Neural cell (in vitro differentiated cells): ENCODE results near the gene PRKCE.

Experiments
- CTCF ChIP-seq: fragments of 450-650 bp; IDR thresholded peaks from 2 replicates; pipeline ENCODE4 v1.5.1; 2014; ENCODE audit warnings: antibody characterized with exemption, mild to moderate bottlenecking, moderate library complexity; ENCODE audit not compliant: poor library complexity, severe bottlenecking
- EP300 ChIP-seq: fragments of 450-650 bp; conservative IDR thresholded peaks from 2 replicates; pipeline ENCODE4 v1.6.1; 2014; ENCODE audit warnings: antibody characterized with exemption, mild to moderate bottlenecking, moderate library complexity; ENCODE audit not compliant: poor library complexity, severe bottlenecking
- EZH2 ChIP-seq: fragments of 200-600, 300-800 bp; shearing (Covaris generic), sonication (generic); IDR thresholded peaks from 2 replicates; pipeline ENCODE4 v1.6.1; 2014; ENCODE audit warnings: antibody characterized with exemption, low read length, borderline replicate concordance, mild to moderate bottlenecking; ENCODE audit not compliant: insufficient read depth, poor library complexity, severe bottlenecking
- MXI1 ChIP-seq: fragments of 450-650 bp; conservative IDR thresholded peaks from 2 replicates; pipeline ENCODE4 v1.6.1; 2014; ENCODE audit warnings: antibody characterized with exemption, mild to moderate bottlenecking; ENCODE audit not compliant: poor library complexity, severe bottlenecking
- POLR2AphosphoS5 ChIP-seq: IDR thresholded peaks from 2 replicates; pipeline ENCODE4 v1.6.1; 2012
- RAD21 ChIP-seq: fragments of 450-650 bp; conservative IDR thresholded peaks from 2 replicates; pipeline ENCODE4 v1.6.1; 2014; ENCODE audit warnings: antibody characterized with exemption, mild to moderate bottlenecking, moderate library complexity
- SMC3 ChIP-seq: fragments of 450-650 bp; conservative IDR thresholded peaks from 2 replicates; pipeline ENCODE4 v1.6.1; 2014; ENCODE audit warnings: antibody characterized with exemption, mild to moderate bottlenecking, moderate library complexity; ENCODE audit not compliant: poor library complexity
- TAF1 ChIP-seq: IDR thresholded peaks from 2 replicates; pipeline ENCODE4 v1.6.1; 2012; ENCODE audit warnings: low read depth

GRCh38 chr2:45974056-45974455, 322.6 kb downstream of the PRKCE start:
- no peak for TF ChIP-seq CTCF
- TF ChIP-seq TAF1 = no peak
- TF ChIP-seq EZH2 = no peak
- no peak for TF ChIP-seq EP300
- no peak for TF ChIP-seq SMC3
- no peak for TF ChIP-seq RAD21
- TF ChIP-seq POLR2AphosphoS5 = no peak
- TF ChIP-seq MXI1 = no peak
